ENCODE results near the gene STAP1. TPM values are rescaled to one million over a fixed set of nuclear protein-coding genes. Genes with fewer than 3 reads are reported as not detected.
"Not testable (repeated sequence)": the region's sequence is repeated elsewhere in the genome, so short reads cannot be mapped to it uniquely, and the experiment has no call there.

The STAP1 gene
- total RNA-seq, 2 experiments from 2014 or later, result 2.7 to 3.6 TPM

GRCh38 chr4:67521506-67521905, 37.0 kb upstream of the STAP1 start:
- DNase-seq (no peak), ATAC-seq (ENCODE audit: poor library complexity) (no peak)
- Histone ChIP-seq H3K4me1 (ENCODE audit: insufficient read depth, low read length) (peaks cover 9% of the 10 kb centered on the region), H3K27me3 (ENCODE audit: control insufficient read depth in 1 of 2, insufficient read depth in 2 of 2, low read length in 2 of 2) (no peaks in the 10 kb centered on the region), H3K4me3 (ENCODE audit: low read length) (no peak overlapping the region), H3K27ac (ENCODE audit: low read depth in 1 of 2, low read length in 2 of 2) (no peak overlapping the region), H3K9me3 (ENCODE audit: control insufficient read depth in 1 of 2, insufficient read depth in 1 of 2, low read length in 2 of 2) (no peaks in the 10 kb centered on the region), H3K36me3 (ENCODE audit: insufficient read depth, low read length) (peaks cover 52% of the 10 kb centered on the region)
- H3K27ac Mint-ChIP-seq, result no peak overlapping the region
- H3K9me3 Mint-ChIP-seq, result peaks cover 2% of the 10 kb centered on the region
- no peaks in the 10 kb centered on the region for H3K27me3 Mint-ChIP-seq
- H3K4me3 Mint-ChIP-seq, result no peak overlapping the region
- no peak for TF ChIP-seq CTCF (IDR thresholded peaks at IDR 0.05)
- peaks cover 88% of the 10 kb centered on the region for H3K36me3 Mint-ChIP-seq (ENCODE audit: low read depth)
- intact Hi-C loops (cut with DNase I, micrococcal nuclease), result no loop called here
- peaks cover 69% of the 10 kb centered on the region for H3K4me1 Mint-ChIP-seq (ENCODE audit: low read depth)
- ChIA-PET CTCF (no interaction called here), POLR2A (no interaction called here)

GRCh38 chr4:67522230-67522629, 36.3 kb upstream of the STAP1 start:
- TF ChIP-seq CTCF (IDR thresholded peaks at IDR 0.05), result no peak
- no peak for DNase-seq
- no peaks in the 10 kb centered on the region for H3K9me3 ChIP-seq (ENCODE audit: control insufficient read depth in 1 of 2, insufficient read depth in 1 of 2, low read length in 2 of 2)
- peaks cover 2% of the 10 kb centered on the region for H3K9me3 Mint-ChIP-seq
- peaks cover 45% of the 10 kb centered on the region for H3K36me3 ChIP-seq (ENCODE audit: insufficient read depth, low read length)
- POLR2A ChIA-PET, result no interaction called here
- ATAC-seq (ENCODE audit: poor library complexity), result no peak
- peaks cover 72% of the 10 kb centered on the region for H3K4me1 Mint-ChIP-seq (ENCODE audit: low read depth)
- H3K4me3 Mint-ChIP-seq, result no peak overlapping the region
- no peak overlapping the region for H3K27ac ChIP-seq (ENCODE audit: low read depth in 1 of 2, low read length in 2 of 2)
- intact Hi-C loops (cut with DNase I, micrococcal nuclease), result no loop called here
- H3K4me3 ChIP-seq (ENCODE audit: low read length), result no peak overlapping the region
- H3K4me1 ChIP-seq (ENCODE audit: insufficient read depth, low read length), result peaks cover 9% of the 10 kb centered on the region
- no peaks in the 10 kb centered on the region for H3K27me3 Mint-ChIP-seq
- peaks cover 88% of the 10 kb centered on the region for H3K36me3 Mint-ChIP-seq (ENCODE audit: low read depth)
- no peaks in the 10 kb centered on the region for H3K27me3 ChIP-seq (ENCODE audit: control insufficient read depth in 1 of 2, insufficient read depth in 2 of 2, low read length in 2 of 2)
- H3K27ac Mint-ChIP-seq, result peak overlapping the region; percentile 31
- CTCF ChIA-PET, result no interaction called here

- intact Hi-C loops (cut with DNase I, micrococcal nuclease), result no loop called here
- POLR2A ChIA-PET, result no interaction called here
Observed at GRCh38 chr4:67522851-67523671, 35.5 kb upstream of the STAP1 start.

GRCh38 chr4:67524140-67524539, 34.4 kb upstream of the STAP1 start:
- POLR2A ChIA-PET; intact Hi-C loops (cut with DNase I, micrococcal nuclease); DNase-seq; H3K9me3 ChIP-seq (ENCODE audit: control insufficient read depth in 1 of 2, insufficient read depth in 1 of 2, low read length in 2 of 2); H3K27me3 Mint-ChIP-seq; ATAC-seq (ENCODE audit: poor library complexity); H3K9me3 Mint-ChIP-seq; H3K4me3 ChIP-seq (ENCODE audit: low read length); H3K27ac ChIP-seq (ENCODE audit: low read depth in 1 of 2, low read length in 2 of 2); H3K27me3 ChIP-seq (ENCODE audit: control insufficient read depth in 1 of 2, insufficient read depth in 2 of 2, low read length in 2 of 2); CTCF ChIA-PET: not testable (repeated sequence)
- H3K36me3 Mint-ChIP-seq (ENCODE audit: low read depth), result peaks cover 91% of the 10 kb centered on the region
- peak overlapping the region; percentile 35 for H3K4me3 Mint-ChIP-seq
- peak overlapping the region; percentile 75 for H3K27ac Mint-ChIP-seq
- H3K4me1 Mint-ChIP-seq (ENCODE audit: low read depth), result peaks cover 85% of the 10 kb centered on the region
- Histone ChIP-seq H3K36me3 (ENCODE audit: insufficient read depth, low read length) (peaks cover 37% of the 10 kb centered on the region), H3K4me1 (ENCODE audit: insufficient read depth, low read length) (peaks cover 11% of the 10 kb centered on the region)

More at GRCh38 chr4:67522851-67523671, 35.5 kb upstream of the STAP1 start:
- peak; percentile 69 for ATAC-seq (ENCODE audit: poor library complexity)
- peaks cover 2% of the 10 kb centered on the region for H3K9me3 Mint-ChIP-seq
- TF ChIP-seq CTCF (IDR thresholded peaks at IDR 0.05), result no peak
- Histone ChIP-seq H3K27me3 (ENCODE audit: control insufficient read depth in 1 of 2, insufficient read depth in 2 of 2, low read length in 2 of 2) (no peaks in the 10 kb centered on the region), H3K27ac (ENCODE audit: low read depth in 1 of 2, low read length in 2 of 2) (no peak overlapping the region), H3K9me3 (ENCODE audit: control insufficient read depth in 1 of 2, insufficient read depth in 1 of 2, low read length in 2 of 2) (no peaks in the 10 kb centered on the region), H3K36me3 (ENCODE audit: insufficient read depth, low read length) (peaks cover 37% of the 10 kb centered on the region), H3K4me1 (ENCODE audit: insufficient read depth, low read length) (peaks cover 11% of the 10 kb centered on the region), H3K4me3 (ENCODE audit: low read length) (no peak overlapping the region)
- peaks cover 90% of the 10 kb centered on the region for H3K36me3 Mint-ChIP-seq (ENCODE audit: low read depth)
- H3K27ac Mint-ChIP-seq, result peak overlapping the region; percentile 75
- CTCF ChIA-PET, result interaction anchor here (0.8 kb wide), 1 partner anchor 21 kb away, joined by 3 read pairs; no protein-coding TSS in a partner anchor
- H3K4me3 Mint-ChIP-seq, result peak overlapping the region; percentile 22
- no peaks in the 10 kb centered on the region for H3K27me3 Mint-ChIP-seq
- DNase-seq, result peak in 3 of 14 experiments; percentile 18 to 51 (median 30)
- H3K4me1 Mint-ChIP-seq (ENCODE audit: low read depth), result peaks cover 80% of the 10 kb centered on the region

All from CD4-positive, alpha-beta T cell (primary cell).